IgD-negative memory B cell (primary cell): Measurements from ENCODE around the gene NOC4L. TPM values are rescaled to one million over a fixed set of nuclear protein-coding genes. Genes with fewer than 3 reads are reported as not detected.
"Not testable (repeated sequence)": the region's sequence is repeated elsewhere in the genome, so short reads cannot be mapped to it uniquely, and the experiment has no call there.

ENCODE experiments used
- H3K27ac Mint-ChIP-seq, 3 donors: one replicate each; pipeline ENCODE4 v1.8.0; 2020 to 2022; ENCODE audit warnings: mild to moderate bottlenecking in 3 of 3, mixed read lengths in 3 of 3, moderate library complexity in 1 of 3
- H3K27me3 Mint-ChIP-seq: one replicate; pipeline ENCODE4 v1.8.0; 2021; ENCODE audit warnings: mixed read lengths
- H3K36me3 Mint-ChIP-seq: one replicate; pipeline ENCODE4 v1.8.0; 2020; ENCODE audit warnings: mild to moderate bottlenecking, mixed read lengths
- H3K4me1 Mint-ChIP-seq, 3 donors: one replicate each; pipeline ENCODE4 v1.8.0; 2020 to 2022; ENCODE audit warnings: mixed read lengths in 3 of 3, mild to moderate bottlenecking in 1 of 3
- H3K4me3 Mint-ChIP-seq, 4 donors: one replicate each; pipeline ENCODE4 v1.8.0; 2020 to 2022; ENCODE audit warnings: mild to moderate bottlenecking in 4 of 4, mixed read lengths in 4 of 4, moderate library complexity in 3 of 4
- H3K9me3 Mint-ChIP-seq, 3 donors: one replicate each; pipeline ENCODE4 v1.8.0; 2020 to 2021; ENCODE audit warnings: mixed read lengths in 3 of 3, mild to moderate bottlenecking in 1 of 3
- polyA plus RNA-seq: library from polyadenylated mRNA; unstranded; fragments of 300-500 nt; fragmentation: Illumina TruSeq; gene quantifications from one replicate; pipeline ENCODE4 v1.2.3, GENCODE V29; 2021

Gene NOC4L
- polyA plus RNA-seq, 1 donor from 2014 or later: 31.2 TPM

DNA sequence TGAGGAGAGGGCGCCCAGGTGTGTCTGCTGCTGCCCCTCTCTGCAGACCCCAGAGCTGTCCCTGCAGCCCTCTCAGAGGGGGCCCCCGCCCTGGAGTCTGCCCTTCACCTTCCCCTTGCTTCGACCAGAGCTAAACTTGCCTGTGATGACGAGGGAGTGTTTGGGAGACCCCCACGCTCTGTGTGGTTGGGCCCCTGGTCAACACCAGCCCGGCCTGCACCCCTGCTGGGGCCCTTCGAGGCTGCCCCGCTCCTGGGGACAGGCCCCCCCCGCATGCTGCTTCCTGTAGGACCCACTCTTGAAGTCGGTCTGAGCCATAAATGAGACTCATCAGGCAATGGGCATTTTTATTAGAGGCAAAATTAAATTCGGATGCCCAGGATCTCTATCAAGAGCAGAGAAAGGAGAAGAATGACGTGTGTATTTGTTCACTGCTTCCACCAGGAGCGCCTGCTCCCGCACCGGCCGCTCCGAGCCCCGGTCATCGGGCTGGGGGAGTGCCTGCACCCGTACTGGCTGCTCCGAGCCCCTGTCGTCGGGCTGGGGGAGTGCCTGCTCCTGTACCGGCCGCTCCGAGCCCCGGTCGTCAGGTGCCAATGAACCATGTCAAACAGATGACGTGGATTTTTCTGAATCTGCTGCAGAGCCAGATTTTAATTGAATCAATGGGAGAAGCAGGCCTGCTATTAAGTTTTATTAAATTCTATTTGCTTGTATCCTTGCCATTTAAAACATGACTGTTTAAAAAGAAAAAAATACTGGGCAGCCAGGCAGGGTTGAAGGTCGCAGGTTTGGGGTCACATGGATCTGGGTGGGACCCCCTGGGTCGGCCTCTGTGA is 47.7 kb downstream of the NOC4L start:
- H3K4me1 Mint-ChIP-seq: peaks cover 0 to 6% (median 5%) of the 10 kb centered on the region in 3 donors
- peaks cover 4% of the 10 kb centered on the region for H3K27me3 Mint-ChIP-seq
- peak overlapping the region in 1 of 3 donors; percentile 39 for H3K27ac Mint-ChIP-seq
- H3K9me3 Mint-ChIP-seq: peaks cover 1 to 5% (median 1%) of the 10 kb centered on the region in 3 donors
- H3K4me3 Mint-ChIP-seq: peak overlapping the region in 1 of 4 donors; percentile 60
- no peaks in the 10 kb centered on the region for H3K36me3 Mint-ChIP-seq

DNA sequence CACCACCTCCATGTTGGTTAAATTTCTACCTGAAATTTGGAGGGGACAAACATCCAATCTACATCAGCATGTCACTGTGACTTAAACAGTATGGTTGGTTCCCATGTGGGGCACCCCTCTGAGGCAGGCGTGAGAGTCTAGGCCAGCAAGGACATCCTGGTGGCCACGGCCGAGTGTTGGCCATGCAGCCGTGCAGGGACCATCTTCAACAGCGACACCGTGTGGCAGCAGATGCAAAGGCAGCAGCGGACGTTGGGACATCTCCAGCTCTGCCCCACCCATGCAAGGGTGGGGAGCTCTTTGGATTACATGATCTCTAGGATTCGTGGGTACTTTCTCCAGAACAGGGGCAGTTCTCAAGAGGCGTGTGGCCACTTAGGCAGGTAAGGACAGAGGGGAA is 49.8 kb downstream of the NOC4L start:
- Mint-ChIP-seq H3K4me1 (peaks cover 0 to 6% (median 5%) of the 10 kb centered on the region in 3 donors), H3K27me3 (peaks cover 4% of the 10 kb centered on the region), H3K9me3 (peaks cover 1 to 5% (median 1%) of the 10 kb centered on the region in 3 donors), H3K27ac (no peak overlapping the region), H3K4me3 (no peak overlapping the region), H3K36me3 (no peaks in the 10 kb centered on the region)

DNA sequence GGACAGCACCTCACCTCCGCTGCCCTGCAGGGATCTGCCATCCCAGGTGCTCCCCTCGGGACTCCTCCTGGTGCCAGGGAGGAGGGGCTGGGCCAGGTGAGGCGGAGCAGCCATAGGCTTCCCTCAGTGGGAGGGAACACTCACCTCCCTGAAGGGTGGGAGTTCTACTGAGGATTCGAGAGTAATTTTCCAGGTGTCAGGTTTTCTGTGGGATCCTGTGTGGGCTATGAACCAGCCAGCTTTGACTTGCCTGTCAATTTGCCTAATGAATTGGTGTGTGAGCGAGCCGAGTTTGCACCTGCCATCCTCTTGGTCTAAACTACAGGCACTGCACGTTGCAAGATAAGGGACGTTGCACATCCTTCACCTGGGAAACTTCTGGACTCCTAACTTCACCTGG is 50.3 kb downstream of the NOC4L start:
- Mint-ChIP-seq H3K27ac (no peak overlapping the region), H3K36me3 (no peaks in the 10 kb centered on the region), H3K4me1 (peaks cover 0 to 4% (median 2%) of the 10 kb centered on the region in 3 donors), H3K4me3 (no peak overlapping the region), H3K9me3 (peaks cover 0 to 5% (median 1%) of the 10 kb centered on the region in 3 donors), H3K27me3 (peaks cover 2% of the 10 kb centered on the region)

DNA sequence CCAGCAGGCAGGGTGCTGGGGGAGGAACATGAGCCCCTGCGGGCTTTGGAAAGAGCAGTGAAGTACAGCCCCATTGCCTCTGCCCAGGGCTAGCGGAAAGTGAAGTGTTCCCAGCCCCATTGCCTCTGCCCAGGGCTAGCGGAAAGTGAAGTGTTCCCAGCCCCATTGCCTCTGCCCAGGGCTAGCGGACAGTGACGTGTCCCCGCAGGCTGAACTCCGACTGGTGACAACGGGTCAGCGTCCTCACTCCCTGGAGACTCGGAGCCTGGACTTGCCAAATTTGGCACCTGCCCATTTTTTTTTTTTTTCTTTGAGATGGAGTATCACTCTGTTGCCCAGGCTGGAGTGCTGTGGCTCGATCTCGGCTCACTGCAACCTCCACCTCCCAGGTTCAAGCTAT is 51.0 kb downstream of the NOC4L start:
- not testable (repeated sequence) for H3K4me3 Mint-ChIP-seq, H3K9me3 Mint-ChIP-seq, H3K4me1 Mint-ChIP-seq, H3K36me3 Mint-ChIP-seq, H3K27me3 Mint-ChIP-seq, H3K27ac Mint-ChIP-seq

DNA sequence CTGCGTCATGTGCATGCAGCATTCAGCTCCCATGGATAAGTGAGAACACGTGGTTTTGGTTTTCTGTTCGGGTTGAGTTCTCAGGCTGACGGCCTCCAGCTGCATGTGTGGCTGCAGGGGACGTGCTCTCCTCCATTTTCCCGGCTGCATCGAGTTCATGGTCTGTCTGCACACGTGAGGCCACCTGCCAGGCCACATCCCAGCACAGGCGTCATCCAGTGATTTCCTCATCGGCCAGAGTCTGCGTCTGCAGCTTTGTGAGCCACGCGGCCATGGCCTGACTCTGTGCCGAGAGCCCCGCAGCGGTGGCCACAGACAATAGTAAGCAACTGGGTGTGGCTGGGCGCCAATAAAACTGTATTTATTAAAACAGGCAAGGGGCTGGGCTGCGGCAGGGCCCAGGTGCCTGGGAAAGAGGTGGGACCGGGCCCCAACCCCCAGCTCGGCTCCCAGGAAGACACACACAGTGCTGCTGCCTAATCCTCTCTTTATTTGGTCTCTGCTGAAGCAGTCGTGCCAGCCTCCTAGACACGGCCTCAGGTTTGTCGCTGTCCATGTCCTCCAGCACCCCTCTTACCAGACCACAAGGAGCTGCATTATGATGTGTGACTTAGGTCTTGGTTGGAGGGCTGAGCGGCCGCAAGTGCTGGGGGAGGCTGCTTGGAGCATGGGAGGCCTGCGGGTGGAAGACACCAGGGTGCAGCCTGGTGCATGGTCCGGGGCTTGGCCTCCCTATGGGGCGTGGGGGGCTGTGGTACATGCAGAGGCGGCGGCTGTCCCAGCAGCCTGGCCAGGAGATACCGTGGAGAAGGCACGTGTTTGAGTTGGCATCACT is 52.0 kb downstream of the NOC4L start:
- Mint-ChIP-seq H3K9me3 (peaks cover 0 to 5% (median 1%) of the 10 kb centered on the region in 3 donors), H3K36me3 (no peaks in the 10 kb centered on the region), H3K4me3 (no peak overlapping the region), H3K27me3 (peaks cover 2% of the 10 kb centered on the region), H3K4me1 (no peaks in the 10 kb centered on the region), H3K27ac (no peak overlapping the region)

DNA sequence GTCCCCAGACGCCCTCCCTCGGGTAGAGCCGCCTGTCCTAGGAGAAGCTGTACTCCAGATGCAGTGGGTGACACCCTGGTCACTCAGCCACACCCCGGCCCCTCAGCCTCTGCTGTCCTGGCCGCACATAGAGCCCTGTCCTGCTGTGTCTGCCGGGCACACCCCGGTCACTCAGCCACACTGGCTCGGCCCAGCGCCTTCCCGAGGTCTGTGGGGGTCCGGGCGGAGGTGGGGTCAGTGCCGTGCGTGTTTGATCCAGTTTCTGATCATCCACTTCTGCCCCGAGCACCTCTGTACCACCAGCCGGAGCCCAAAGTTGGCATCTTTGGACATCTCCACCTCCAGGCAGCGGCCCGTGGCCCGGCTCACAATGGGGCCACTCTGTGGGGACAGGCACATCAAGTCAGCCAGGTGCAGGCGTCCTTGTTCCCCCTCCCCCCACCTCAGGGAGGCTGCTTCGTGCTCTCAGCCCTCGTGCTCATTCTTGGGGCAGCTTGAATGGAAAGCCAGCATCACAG is 52.7 kb downstream of the NOC4L start:
- Mint-ChIP-seq H3K4me1 (no peaks in the 10 kb centered on the region), H3K4me3 (no peak overlapping the region), H3K27ac (no peak overlapping the region), H3K9me3 (peaks cover 0 to 5% (median 1%) of the 10 kb centered on the region in 3 donors), H3K27me3 (peaks cover 3% of the 10 kb centered on the region), H3K36me3 (no peaks in the 10 kb centered on the region)

DNA sequence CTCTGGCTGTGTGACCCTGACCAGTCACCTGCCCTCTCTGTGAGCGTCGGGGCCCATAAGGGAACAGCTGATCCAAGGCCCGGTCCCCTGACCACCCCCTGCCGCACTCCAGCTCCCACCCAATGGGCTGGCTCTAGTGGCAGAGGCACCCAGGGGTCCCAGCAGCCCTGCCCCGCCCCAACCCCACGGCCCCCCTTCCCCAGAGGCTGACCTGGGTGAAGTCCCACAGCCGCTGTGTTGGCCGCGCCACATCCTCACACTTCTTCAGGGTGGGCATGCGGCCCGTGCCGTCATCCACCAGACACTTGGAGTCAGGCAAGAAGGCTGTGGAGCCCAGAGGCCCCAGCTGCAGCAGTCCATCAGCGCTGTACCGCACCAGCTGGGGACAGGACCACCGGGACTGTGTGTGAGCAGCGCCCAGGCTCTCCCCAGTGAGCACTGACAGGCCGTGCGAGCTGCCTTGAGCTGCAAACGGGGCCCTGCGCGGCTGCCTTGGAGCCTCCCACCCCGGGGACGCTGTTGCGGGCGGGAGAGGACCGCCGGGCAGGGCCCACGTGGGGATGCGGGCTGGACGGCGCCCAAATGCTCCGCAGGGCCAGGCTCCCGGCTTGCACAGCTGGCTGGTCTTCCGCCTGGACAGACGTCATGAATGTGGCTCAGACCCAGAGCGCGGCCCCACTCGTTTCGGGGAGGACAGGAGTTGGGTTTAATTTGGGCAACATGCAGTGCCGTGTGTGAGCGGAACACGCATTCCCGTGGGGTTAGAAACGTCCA is 53.5 kb downstream of the NOC4L start:
- Mint-ChIP-seq H3K27ac (no peak overlapping the region), H3K4me1 (no peaks in the 10 kb centered on the region), H3K9me3 (peaks cover 0 to 5% (median 1%) of the 10 kb centered on the region in 3 donors), H3K27me3 (peaks cover 8% of the 10 kb centered on the region), H3K4me3 (no peak overlapping the region), H3K36me3 (no peaks in the 10 kb centered on the region)

DNA sequence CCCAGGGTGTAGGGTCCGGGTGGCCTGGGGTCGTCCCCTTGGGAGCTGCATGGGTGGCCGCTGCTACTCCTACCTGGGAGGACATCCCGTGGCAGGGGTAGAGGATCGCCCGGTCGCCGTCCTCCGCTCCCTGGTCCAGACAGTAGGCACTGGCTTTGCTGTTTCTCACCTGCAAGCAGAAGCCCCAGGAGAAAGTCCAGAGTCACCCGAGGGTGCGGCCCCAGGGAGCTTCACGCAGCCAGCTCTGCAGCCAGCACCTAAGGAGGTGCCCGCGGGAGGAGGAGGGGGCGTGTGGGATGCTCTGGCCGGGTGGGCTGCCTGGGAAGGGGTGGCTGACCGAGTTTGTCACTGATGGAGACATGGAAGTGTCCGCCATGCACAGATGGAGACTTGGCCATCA is 54.8 kb downstream of the NOC4L start:
- Mint-ChIP-seq H3K27ac (no peak overlapping the region), H3K4me1 (no peaks in the 10 kb centered on the region), H3K36me3 (no peaks in the 10 kb centered on the region), H3K9me3 (peaks cover 0 to 3% (median 1%) of the 10 kb centered on the region in 3 donors), H3K27me3 (peaks cover 12% of the 10 kb centered on the region), H3K4me3 (no peak overlapping the region)

DNA sequence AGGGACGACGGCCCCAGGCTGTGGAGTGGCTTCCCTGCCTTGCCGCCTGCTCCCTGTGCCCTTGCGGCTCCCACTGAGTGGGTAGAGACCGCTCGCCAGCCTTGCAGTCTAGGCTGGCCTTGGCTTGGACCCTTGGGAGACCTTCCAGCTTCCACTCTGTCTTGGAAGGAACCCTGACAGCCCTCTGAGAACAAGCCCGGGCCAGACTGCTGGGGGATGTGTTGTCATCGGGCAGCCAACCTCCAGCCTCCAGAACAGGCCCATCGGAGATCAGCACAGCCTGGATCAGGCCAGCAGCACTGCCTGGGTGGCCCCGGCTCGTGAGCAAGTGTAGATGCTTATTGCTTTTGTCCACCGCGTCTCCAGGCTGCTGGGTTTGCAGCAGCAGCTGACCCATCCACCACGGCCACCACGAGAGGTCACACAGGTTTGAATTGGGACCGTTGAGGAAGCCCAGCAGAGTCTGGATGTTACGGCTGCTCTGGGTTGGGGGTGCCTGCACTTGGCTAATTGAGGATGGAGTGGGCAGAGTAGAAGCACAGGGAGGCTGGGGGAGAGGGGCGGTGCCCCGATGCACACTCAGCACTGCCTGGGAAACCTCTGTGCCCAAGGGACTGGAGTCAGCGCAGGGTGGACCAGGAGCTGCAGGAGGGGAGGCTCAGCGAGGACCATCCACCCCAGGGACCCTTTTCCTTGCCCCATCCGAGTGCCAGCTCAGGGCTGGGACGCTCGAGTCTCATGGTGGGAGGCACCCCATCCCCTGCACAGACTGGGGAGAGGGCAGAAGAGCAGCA is 55.5 kb downstream of the NOC4L start:
- H3K4me1 Mint-ChIP-seq: no peaks in the 10 kb centered on the region
- no peak overlapping the region for H3K4me3 Mint-ChIP-seq
- H3K27me3 Mint-ChIP-seq: peaks cover 15% of the 10 kb centered on the region
- H3K36me3 Mint-ChIP-seq: no peaks in the 10 kb centered on the region
- no peak overlapping the region for H3K27ac Mint-ChIP-seq
- no peaks in the 10 kb centered on the region for H3K9me3 Mint-ChIP-seq

DNA sequence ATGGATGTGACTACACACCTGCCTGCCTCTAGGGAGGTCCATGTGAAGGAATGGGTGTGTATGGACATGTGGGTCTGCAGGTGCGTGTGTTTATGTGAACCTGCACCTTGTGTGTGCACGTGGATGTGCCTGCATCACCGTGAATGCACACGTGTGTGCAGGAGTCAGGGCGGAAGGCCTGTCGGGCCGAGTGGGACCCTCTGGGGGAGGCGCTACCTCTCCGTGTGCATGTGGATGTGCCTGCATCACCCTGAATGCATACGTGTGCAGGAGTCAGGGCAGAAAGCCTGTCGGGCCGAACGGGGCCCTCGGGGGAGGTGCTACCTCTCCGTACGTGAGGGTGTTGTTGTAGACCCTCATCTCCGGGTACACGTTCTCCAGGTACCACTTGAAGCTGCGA is 56.5 kb downstream of the NOC4L start:
- no peaks in the 10 kb centered on the region for H3K9me3 Mint-ChIP-seq
- H3K4me1 Mint-ChIP-seq: peaks cover 0 to 5% (median 0%) of the 10 kb centered on the region in 3 donors
- H3K27me3 Mint-ChIP-seq: peaks cover 21% of the 10 kb centered on the region
- H3K36me3 Mint-ChIP-seq: no peaks in the 10 kb centered on the region
- H3K27ac Mint-ChIP-seq: no peak overlapping the region
- no peak overlapping the region for H3K4me3 Mint-ChIP-seq

DNA sequence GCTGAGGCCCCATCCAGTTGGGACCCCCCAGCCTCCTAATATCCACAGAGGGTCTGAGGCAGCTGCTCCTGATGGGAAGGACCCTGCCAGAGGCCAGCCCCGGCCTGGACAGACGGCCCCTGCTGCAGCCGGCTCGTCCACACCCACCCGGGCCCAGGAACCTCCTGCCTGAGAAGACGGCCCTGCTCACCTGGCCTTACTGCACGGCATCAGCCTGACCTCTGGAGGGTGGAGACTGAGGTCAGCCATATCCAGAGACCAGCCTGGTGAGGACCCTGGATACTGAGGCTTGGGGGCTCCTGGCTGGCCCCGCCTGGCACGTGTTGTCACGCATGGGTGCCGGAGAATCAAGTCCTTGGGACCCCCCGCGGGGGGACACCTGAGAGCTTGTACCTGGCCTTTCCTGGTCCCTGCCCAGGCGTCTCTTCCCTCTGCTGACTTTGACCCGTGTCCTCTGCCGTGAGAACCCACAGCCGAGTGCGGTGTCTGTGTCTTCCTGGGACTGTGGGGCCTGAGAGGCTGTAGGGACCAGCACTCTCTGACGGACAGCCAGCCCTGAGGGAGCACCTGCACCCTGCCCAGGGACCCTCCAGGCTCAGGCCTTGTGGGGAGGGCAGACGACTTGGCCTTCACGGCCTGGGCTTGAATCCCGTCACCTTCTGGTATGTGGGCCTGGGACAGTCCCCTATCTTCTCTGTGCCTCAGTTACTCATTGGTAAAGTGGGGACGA is 57.3 kb downstream of the NOC4L start:
- Mint-ChIP-seq H3K36me3 (no peaks in the 10 kb centered on the region), H3K9me3 (no peaks in the 10 kb centered on the region), H3K4me3 (no peak overlapping the region), H3K27me3 (peaks cover 21% of the 10 kb centered on the region), H3K4me1 (peaks cover 0 to 5% (median 0%) of the 10 kb centered on the region in 3 donors), H3K27ac (no peak overlapping the region)
